K562 (cell line): ENCODE measurements around the gene BATF. TPM values are rescaled to one million over a fixed set of nuclear protein-coding genes. Genes with fewer than 3 reads are reported as not detected.

Source experiments
- ATAC-seq: fragments of 200-7000 bp; cut with Tn5 transposase; 3 replicates; pipeline ENCODE4 v1.9.1; 2020; ENCODE audit warnings: moderate library complexity
- BruUV-seq: library from RNA; stranded (reverse); fragments of 400-500 nt; replicated peaks from 2 replicates; lab custom pipeline; 2021; lab: Mats Ljungman, UMichigan
- CTCF ChIA-PET: fragments of 300-600 bp; formaldehyde crosslinking; extraction: SDS; loops from one replicate; lab custom pipeline; 2021; ENCODE audit warnings: low intra/inter-chr PET ratio; lab: Yijun Ruan, JAX
- POLR2A ChIA-PET: fragments of 300-600, 350-650 bp; sonication (Branson Sonifier 250); formaldehyde crosslinking; extraction: SDS; loops from one replicate; lab custom pipeline; 2021; ENCODE audit warnings: antibody characterized with exemption, inconsistent platforms; lab: Yijun Ruan, JAX
- DNase-seq, 4 experiments: peaks; one replicate each; pipeline versions ENCODE4 v3.0.0 to v3.0.0-alpha.2; 2011 to 2018; ENCODE audit warnings: low spot score in 3 of 4, mixed read lengths in 3 of 4; ENCODE audit errors: extremely low read depth in 1 of 4
- FAIRE-seq: peaks from 2 replicates; lab custom pipeline; 2011; peaks lifted over from hg19 to GRCh38; lab: Jason Lieb, UNC
- H2AFZ ChIP-seq: 2 replicates; pipeline ENCODE4 v1.6.0; 2011; ENCODE audit warnings: low read depth, low read length, control low read depth, inconsistent platforms
- H3K27ac ChIP-seq: fragments of 200-600 bp; 3 replicates; pipeline ENCODE4 v1.8.0; 2011; ENCODE audit warnings: low read depth, mild to moderate bottlenecking, control low read depth, inconsistent platforms, low read length, moderate library complexity, mixed read lengths; ENCODE audit errors: extremely low read depth
- H3K27me3 ChIP-seq, 2 experiments: fragments of 300-600 bp in 1 of 2; 2 replicates in 1 of 2; 3 replicates in 1 of 2; pipeline versions ENCODE4 v1.6.0 to v1.8.0; 2011; ENCODE audit warnings: inconsistent platforms in 2 of 2, low read length in 2 of 2, mild to moderate bottlenecking in 1 of 2, mixed read lengths in 1 of 2, moderate library complexity in 1 of 2; ENCODE audit not compliant: control insufficient read depth in 2 of 2, insufficient read depth in 2 of 2
- H3K36me3 ChIP-seq: fragments of 300-600 bp; 3 replicates; pipeline ENCODE4 v1.8.0; 2011; ENCODE audit warnings: mild to moderate bottlenecking, low read length, inconsistent platforms; ENCODE audit not compliant: control insufficient read depth, insufficient read depth
- H3K4me1 ChIP-seq, 2 experiments: fragments of 200-600 bp in 1 of 2; replicated peaks in 1 of 2; 2 replicates in 1 of 2; 3 replicates in 1 of 2; pipeline versions ENCODE4 v1.5.1 to v1.8.0; 2011; ENCODE audit warnings: inconsistent platforms in 2 of 2, low read length in 2 of 2, mild to moderate bottlenecking in 1 of 2, mixed read lengths in 1 of 2, moderate library complexity in 1 of 2; ENCODE audit not compliant: control insufficient read depth in 2 of 2, insufficient read depth in 2 of 2
- H3K4me2 ChIP-seq: 2 replicates; pipeline ENCODE4 v1.6.1; 2011; ENCODE audit warnings: low read length, control low read depth, inconsistent platforms, mixed read lengths; ENCODE audit not compliant: insufficient read depth
- H3K4me3 ChIP-seq: fragments of 200-600 bp; sonication (generic), shearing (Covaris generic); 2 replicates; pipeline ENCODE4 v1.5.1; 2016; ENCODE audit warnings: control low read depth, inconsistent platforms
- H3K79me2 ChIP-seq: fragments of 200-600 bp; 3 replicates; pipeline ENCODE4 v1.8.0; 2011; ENCODE audit warnings: low read length, inconsistent platforms; ENCODE audit not compliant: control insufficient read depth, insufficient read depth
- H3K9ac ChIP-seq, 2 experiments: 2 replicates each; pipeline versions ENCODE4 v1.6.0 to v1.6.1; 2011; ENCODE audit warnings: low read depth in 2 of 2, low read length in 2 of 2, control low read depth in 1 of 2, inconsistent platforms in 1 of 2, mild to moderate bottlenecking in 1 of 2, mixed read lengths in 1 of 2; ENCODE audit not compliant: insufficient read depth in 1 of 2
- H3K9me1 ChIP-seq: one replicate; pipeline ENCODE4 v1.6.0; 2011; ENCODE audit warnings: inconsistent platforms, mild to moderate bottlenecking, low read length, moderate library complexity; ENCODE audit not compliant: control insufficient read depth, insufficient read depth
- H3K9me3 ChIP-seq: replicated peaks from 2 replicates; pipeline ENCODE4 v1.5.1; 2011; ENCODE audit warnings: low read depth, low read length, inconsistent platforms; ENCODE audit not compliant: control insufficient read depth, insufficient read depth
- H4K20me1 ChIP-seq: replicated peaks from 2 replicates; pipeline ENCODE4 v1.6.1; 2011; ENCODE audit warnings: low read length, inconsistent platforms, mixed read lengths; ENCODE audit not compliant: control insufficient read depth, insufficient read depth
- CTCFL ChIP-seq: IDR thresholded peaks from 2 replicates; pipeline ENCODE4 v1.6.1; 2011; ENCODE audit warnings: borderline replicate concordance, low read depth, mild to moderate bottlenecking, moderate library complexity, low read length; ENCODE audit not compliant: insufficient read depth, poor library complexity, severe bottlenecking
- DNMT1 ChIP-seq: fragments of 450-650 bp; IDR thresholded peaks from 2 replicates; pipeline ENCODE4 v1.6.1; 2016; ENCODE audit warnings: antibody characterized with exemption, mild to moderate bottlenecking
- ETS2 ChIP-seq: IDR thresholded peaks from 2 replicates; pipeline ENCODE4 v1.6.1; 2016; ENCODE audit warnings: borderline replicate concordance, missing genetic modification characterization, mild to moderate bottlenecking, moderate library complexity, missing compliant biosample characterization; ENCODE audit not compliant: poor library complexity, severe bottlenecking
- EWSR1 ChIP-seq: fragments of 450-650 bp; IDR thresholded peaks from 2 replicates; pipeline ENCODE4 v1.6.1; 2018; ENCODE audit warnings: borderline replicate concordance, mild to moderate bottlenecking, low read depth, moderate library complexity; ENCODE audit not compliant: partially characterized antibody
- HMG20A ChIP-seq: fragments of 450-650 bp; formaldehyde crosslinking; conservative IDR thresholded peaks from 2 replicates; pipeline ENCODE4 v1.4.0; 2020; ENCODE audit warnings: mild to moderate bottlenecking, mixed read lengths
- IFI16 ChIP-seq: fragments of 250-450 bp; sonication (Bioruptor Pico); IDR thresholded peaks from 2 replicates; pipeline ENCODE4 v2.1.2; 2022; ENCODE audit warnings: mild to moderate bottlenecking, inconsistent platforms
- MAFG ChIP-seq: fragments of 450-650 bp; conservative IDR thresholded peaks from 2 replicates; pipeline ENCODE4 v1.6.1; 2016; ENCODE audit warnings: missing genetic modification characterization, missing compliant biosample characterization
- NR3C1 ChIP-seq: sonication (generic); formaldehyde crosslinking; IDR thresholded peaks from 2 replicates; pipeline ENCODE4 v1.8.1; 2022; ENCODE audit warnings: missing genetic modification reagents
- PHB2 ChIP-seq: fragments of 450-650 bp; IDR thresholded peaks from 2 replicates; pipeline ENCODE4 v1.6.1; 2017; ENCODE audit warnings: low read depth
- VEZF1 ChIP-seq: fragments of 200-800 bp; sonication (Bioruptor generic); IDR thresholded peaks from 2 replicates; pipeline ENCODE4 v1.6.1; 2017; ENCODE audit warnings: missing genetic modification characterization, missing compliant biosample characterization
- ZNF124 ChIP-seq: sonication (generic); formaldehyde crosslinking; IDR thresholded peaks from 2 replicates; pipeline ENCODE4 v1.8.1; 2022; ENCODE audit warnings: missing genetic modification reagents
- ZNF274 ChIP-seq: IDR thresholded peaks from 2 replicates; pipeline ENCODE4 v1.6.1; 2011; ENCODE audit warnings: low read depth, mild to moderate bottlenecking, low read length, moderate library complexity, borderline replicate concordance
- ZNF398 ChIP-seq: fragments of 250-450 bp; sonication (Bioruptor Pico); IDR thresholded peaks from 2 replicates; pipeline ENCODE4 v1.8.0; 2021; ENCODE audit warnings: moderate library complexity, mild to moderate bottlenecking, inconsistent platforms
- ZNF655 ChIP-seq: fragments of 250-450 bp; sonication (Bioruptor Pico); IDR thresholded peaks from 2 replicates; pipeline ENCODE4 v1.5.0; 2021
- WGBS: fragments of 100-300 bp; shearing (Covaris generic); methylation state at CpG from one replicate; pipeline ENCODE4 v1.1.6; 2016; ENCODE audit warnings: low coverage, mixed read lengths; ENCODE audit not compliant: insufficient coverage; ENCODE audit errors: missing lambda C conversion rate; 5-methylcytosine and 5-hydroxymethylcytosine counted together
- in situ Hi-C: fragments of 300-500 bp; cut with MboI; formaldehyde crosslinking; loops from 4 replicates; pipeline ENCODE4 v1.15.0; 2018; ENCODE audit warnings: inconsistent platforms, mixed read lengths
- intact Hi-C: fragments of 100-400 bp; cut with micrococcal nuclease; formaldehyde crosslinking; loops from 2 replicates; pipeline ENCODE4 v1.14.2; 2022
- polyA plus RNA-seq, 8 experiments: library from polyadenylated mRNA; depleted of rRNA in 4 of 8; stranded (reverse) in 5 of 8; unstranded in 3 of 8; fragments of >200 nt; fragmentation: Nextera tagmentation in 2 of 8; fragmentation: Illumina TruSeq in 1 of 8; extraction: Ambion mirVana in 2 of 8; extraction: Trizol in 1 of 8; gene quantifications; 2 replicates each; pipeline versions ENCODE4 v1.2.1 to v1.2.3, GENCODE V29; 2011 to 2014; ENCODE audit warnings: inconsistent platforms in 1 of 8, missing spikeins in 1 of 8
- total RNA-seq, 7 experiments: library from RNA; depleted of rRNA in 6 of 7; stranded (reverse); fragments of >200 nt in 6 of 7; fragmentation: Illumina TruSeq in 2 of 7; extraction: Trizol in 2 of 7; gene quantifications; 2 replicates each; pipeline versions ENCODE4 v1.2.1 to v1.2.3, GENCODE V29; 2011 to 2021; ENCODE audit warnings: low replicate concordance in 1 of 7

The BATF gene
- total and polyA plus RNA-seq, 9 of the 15 experiments (the other 6 are each of a cell fraction or from before 2014, with no cell fraction given) = 0.13 to 2.1 (median 0.55) TPM; not detected in 2

- Histone ChIP-seq H3K79me2 (no peaks in the 10 kb centered on the region), H3K27ac (no peak overlapping the region), H3K4me1 (peaks cover 0 to 14% of the 10 kb centered on the region in 2 experiments; a peak in 2 of 5 replicates), H3K9me3 (no peaks in the 10 kb centered on the region), H3K4me2 (no peak overlapping the region), H2AFZ (no peak overlapping the region), H3K36me3 (no peaks in the 10 kb centered on the region), H3K9me1 (no peaks in the 10 kb centered on the region), H3K4me3 (no peak overlapping the region), H3K27me3 (peaks cover 2 to 29% of the 10 kb centered on the region in 2 experiments; a peak in 4 of 5 replicates), H4K20me1 (no peaks in the 10 kb centered on the region), H3K9ac (no peak overlapping the region)
- ATAC-seq (no peak), DNase-seq (no peak), FAIRE-seq (no peak)
- 15% methylated on average over 9 of the region's 13 CpGs for WGBS
- no TSS peak for BruUV-seq
- CTCF ChIA-PET = interaction anchor here (1.3 kb wide), 1 partner anchor 75 kb away, joined by 3 read pairs; no protein-coding TSS in a partner anchor
- POLR2A ChIA-PET = interaction anchor here (0.7 kb wide), 1 partner anchor 374 kb away, joined by 3 read pairs; no protein-coding TSS in a partner anchor
- intact Hi-C loops (loop anchor here (5.0 kb wide), 1 partner anchor 403 kb away; the partner anchor contains the start of gene TGFB3), in situ Hi-C loops (loop anchor here (5.0 to 10.0 kb wide), 2 partner anchors 73 to 405 kb away; partner anchors contain the start of genes IFT43 and TGFB3)
- TF ChIP-seq HMG20A (CRISPR knock-in tag) = no peak
- no peak for TF ChIP-seq DNMT1
- no peak for TF ChIP-seq ETS2 (tag)
- TF ChIP-seq ZNF124 (CRISPR knock-in tag) = no peak
- no peak for TF ChIP-seq IFI16 (CRISPR knock-in tag)
- TF ChIP-seq PHB2 = no peak
- TF ChIP-seq CTCFL = no peak
- TF ChIP-seq ZNF274 = no peak
- TF ChIP-seq ZNF398 (CRISPR knock-in tag) = no peak
- TF ChIP-seq MAFG (tag) = no peak
- TF ChIP-seq NR3C1 (CRISPR knock-in tag) = no peak
- no peak for TF ChIP-seq EWSR1
- TF ChIP-seq ZNF655 (CRISPR knock-in tag) = no peak
- no peak for TF ChIP-seq VEZF1 (CRISPR knock-in tag)
Observed at GRCh38 chr14:75579338-75579864, 57.1 kb downstream of the BATF start.
